ENCODE results near the gene FCER1G.

Gene FCER1G

DNA sequence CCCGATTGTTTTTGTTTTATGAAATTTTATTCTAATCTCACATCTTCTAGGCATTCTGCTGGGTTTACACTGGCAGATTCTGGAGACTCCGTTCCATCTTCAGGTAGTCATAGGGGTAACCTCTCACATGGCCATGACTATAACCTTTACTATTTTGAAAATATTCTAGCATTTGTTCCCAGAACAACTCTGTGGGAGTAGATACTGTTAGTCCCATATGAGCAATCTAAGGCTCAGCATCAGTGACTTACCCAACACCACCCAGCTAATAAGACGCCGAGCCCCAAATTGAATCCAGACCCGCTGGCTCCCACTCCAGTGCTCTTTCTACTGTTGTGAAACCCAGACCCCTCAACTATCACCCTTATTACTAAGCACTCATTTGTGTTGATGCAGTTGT, 26.1 kb upstream of the FCER1G start:
- DNase-seq, result no peak

DNA sequence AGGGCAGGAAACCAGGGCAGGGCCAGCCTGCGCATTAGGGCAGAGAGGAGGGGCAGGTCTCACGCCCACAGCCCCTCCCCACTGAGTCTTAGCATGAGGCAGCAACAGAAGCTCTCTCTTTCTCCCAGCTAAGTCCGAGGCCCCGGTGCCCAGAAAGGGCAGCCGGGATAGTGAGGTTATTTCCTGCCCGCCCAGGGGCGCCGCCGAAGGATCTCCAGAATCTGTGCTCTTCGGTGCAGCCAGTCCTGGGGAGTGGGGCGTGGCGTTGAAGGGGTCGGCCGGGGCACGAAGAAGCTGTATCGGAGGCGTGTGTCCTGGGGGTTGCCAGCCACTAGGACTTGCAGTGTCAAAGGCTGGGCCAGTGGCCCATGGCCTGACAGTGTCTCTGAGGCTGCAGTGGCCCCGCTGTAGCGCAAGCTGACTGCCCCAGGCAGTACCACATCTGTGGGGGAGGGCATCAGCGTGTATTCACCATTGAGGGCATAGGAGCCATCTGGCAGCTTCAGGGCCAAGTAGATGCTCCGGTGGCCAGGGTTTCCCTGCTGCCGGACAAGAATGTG, 24.1 kb upstream of the FCER1G start:
- no peak for DNase-seq

DNA sequence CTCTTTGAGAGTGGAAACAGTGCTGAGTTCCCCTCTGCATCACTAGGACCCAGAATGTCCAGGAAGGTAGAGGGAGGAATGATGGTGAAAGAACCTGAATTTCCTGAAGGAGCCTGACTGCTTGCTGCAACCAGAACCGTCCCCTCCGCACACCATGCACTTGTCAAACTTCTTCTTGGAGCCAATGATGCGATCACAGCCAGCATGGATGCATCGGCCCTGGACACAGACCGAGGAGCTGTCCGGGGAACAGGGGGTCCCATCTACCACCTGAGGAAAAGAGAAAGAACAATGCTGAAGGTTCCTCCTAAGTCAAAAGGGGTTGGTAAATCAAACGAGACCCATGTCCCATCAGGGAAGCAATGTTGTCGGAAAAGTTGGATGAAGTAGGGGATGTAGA, 23.1 kb upstream of the FCER1G start:
- DNase-seq, result no peak

DNA sequence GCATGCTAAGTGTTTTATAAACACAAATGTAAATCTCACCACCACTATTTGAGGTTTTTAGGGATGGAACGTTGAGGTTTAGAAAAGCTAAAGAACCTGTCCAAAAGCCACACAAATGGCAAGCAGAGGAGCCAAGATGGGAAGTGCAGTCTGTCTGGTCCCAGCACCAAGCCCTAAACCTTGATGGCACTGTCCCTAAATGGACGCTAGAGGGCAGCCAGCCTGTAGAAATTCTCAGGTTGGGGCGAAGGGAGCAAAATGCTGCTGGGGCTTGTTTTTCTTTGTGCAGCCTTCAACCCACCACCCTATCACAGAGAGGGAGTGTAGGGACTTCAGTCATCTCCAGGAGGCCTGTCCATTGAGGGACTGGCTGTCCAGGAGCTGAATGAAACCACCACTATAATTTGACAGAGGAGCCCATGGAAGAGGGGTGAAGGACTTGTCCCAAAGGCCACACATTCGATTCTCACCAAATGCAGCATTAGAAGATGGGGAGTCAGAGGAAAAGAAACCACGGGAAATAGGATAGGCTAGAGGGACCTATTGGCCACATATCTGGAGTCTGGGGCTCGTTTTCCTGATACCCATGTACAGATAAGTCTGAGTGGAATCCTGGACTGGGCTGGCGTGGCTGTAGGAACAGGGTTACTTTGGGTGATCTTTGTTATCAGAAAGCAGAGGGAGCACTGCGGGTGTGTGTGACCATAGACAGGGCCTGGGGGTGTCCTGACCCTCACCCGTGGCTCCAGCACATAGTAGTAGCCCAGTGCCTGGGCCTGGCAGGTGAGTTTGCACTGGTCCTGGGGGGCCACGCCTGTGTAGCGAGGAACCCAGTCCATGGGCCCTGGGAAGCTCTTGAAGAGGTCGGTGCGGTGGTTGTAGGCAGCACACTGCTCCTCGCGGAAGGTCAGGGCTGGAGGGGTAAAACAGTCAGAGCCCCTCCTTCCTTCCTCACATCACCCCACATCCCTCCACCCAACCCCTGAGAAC, 22.3 kb upstream of the FCER1G start:
- DNase-seq, result peak; percentile 84

GRCh38 chr1:161193561-161194235, 21.4 kb upstream of the FCER1G start:
- DNase-seq, result no peak

DNA sequence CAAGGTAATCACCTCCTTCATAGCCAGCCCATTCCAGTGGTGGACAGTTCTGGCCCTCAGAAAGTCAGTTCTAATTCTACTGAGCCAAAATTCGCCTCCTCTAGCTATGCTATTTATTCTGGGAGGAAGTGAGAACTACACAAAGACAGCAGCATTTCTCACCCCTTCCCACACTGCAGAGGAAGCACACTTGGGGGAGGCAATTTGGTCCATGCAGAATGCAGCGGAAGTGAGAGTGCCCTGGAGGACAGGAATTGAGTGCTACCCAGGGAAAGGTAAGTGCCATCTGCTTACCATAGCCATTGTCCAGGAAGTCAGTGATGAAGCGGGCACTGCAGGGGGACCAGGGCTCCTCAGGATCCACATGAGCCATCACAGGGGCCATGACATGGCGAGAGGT, 19.9 kb upstream of the FCER1G start:
- DNase-seq, result no peak

DNA sequence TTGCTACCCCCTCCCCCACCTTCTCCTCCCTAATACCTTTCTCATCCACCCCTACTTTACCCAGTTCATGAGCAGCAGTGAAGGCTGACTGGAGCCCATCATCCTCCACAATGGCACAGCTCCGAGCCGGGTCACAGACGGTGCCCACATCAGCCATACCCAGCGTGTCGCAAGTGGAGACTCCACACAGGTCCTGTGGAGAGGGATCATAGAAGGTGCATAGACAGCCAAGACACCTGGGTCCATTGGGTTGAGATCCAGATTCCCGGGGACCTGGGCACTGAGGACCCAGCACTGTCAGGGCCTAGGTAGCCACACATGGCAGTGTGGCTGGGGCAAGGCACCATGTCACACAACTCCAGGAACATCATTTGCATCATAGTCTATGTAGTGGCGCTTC, 19.0 kb upstream of the FCER1G start:
- no peak for DNase-seq

DNA sequence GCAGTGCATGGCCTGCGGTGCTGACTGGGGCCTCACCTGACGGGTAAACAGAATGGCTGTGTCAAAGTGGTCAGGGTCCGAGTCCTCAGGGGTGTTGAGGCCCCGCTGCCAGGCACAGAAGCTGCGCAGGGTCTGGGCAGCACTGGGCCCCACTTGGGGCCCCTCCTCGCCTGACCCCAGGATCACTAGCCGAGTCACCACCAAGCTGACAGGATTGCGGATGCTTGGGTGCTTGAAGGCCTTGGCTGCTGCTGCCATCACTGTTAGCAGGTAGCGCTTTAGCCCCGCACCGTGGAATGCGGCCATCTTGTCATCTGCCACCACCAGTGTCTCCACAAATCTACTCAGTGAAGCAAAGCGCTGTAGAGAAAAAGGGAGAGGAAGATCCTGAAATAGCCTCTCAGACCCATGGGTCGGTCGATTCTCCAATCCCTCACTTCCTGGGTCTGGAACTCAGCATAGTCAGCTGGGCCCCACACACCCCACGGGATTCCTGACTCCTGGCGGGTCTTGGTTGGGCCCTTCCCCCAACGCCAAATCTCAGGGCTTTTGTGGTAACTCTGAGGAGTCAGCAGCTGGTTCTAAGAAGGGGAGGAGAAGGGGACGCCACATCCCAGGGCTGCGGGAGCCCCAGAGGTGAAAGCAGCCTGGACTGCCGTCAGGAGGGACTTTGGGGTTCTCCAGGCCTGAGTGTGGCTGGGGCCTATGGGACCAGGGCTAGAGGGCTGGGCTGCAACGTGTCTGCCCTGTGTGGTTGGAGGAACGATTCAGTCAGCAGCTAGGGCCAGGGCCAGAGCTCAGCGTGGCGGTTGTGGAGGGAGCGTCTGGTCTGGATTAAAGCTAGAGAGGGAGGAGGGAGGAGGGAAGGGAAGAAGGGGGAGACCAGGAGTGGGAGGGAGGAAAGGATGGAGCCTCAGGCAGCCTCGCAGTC, 18.3 kb upstream of the FCER1G start:
- DNase-seq, result no peak

GRCh38 chr1:161197560-161198193, 17.4 kb upstream of the FCER1G start:
- no peak for DNase-seq

- DNase-seq, result no peak
These were observed 16.8 kb upstream of the FCER1G start for GRCh38 chr1:161198194-161198896.

DNA sequence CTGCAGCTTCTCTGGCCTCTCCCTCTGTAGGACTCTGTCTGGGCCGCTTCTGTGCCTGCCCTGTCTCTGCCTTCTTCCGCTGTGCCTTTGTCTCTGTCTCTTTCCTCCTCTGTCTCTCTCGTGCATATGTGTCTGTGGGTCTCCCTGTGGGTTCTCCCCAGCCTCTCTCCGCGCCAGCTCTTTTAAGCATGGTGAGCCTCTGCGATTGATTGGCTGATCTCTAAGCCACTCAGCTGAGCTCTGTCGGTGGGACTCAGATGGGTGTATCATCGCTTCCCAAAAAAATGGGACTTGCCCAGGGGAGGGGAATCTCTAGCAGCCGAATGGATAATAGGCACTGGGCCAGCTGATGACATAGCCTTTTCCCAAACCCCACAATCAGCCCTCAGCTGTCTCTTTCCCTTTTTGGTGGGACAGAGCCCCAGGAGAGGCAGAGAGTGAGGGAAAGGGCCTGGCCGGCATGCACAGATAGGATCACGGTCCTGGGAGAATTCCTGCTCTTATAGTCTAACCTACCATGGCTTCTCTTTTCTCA, 16.1 kb upstream of the FCER1G start, which contains the start of gene ADAMTS4:
Gene ADAMTS4 (minus strand): TSS at position 158 of the 535 bp plus-strand sequence. CDS start 427 bp downstream, outside the sequence.
- DNase-seq, result no peak

- DNase-seq, result no peak
These were observed 15.5 kb upstream of the FCER1G start for GRCh38 chr1:161199506-161200139.

DNA sequence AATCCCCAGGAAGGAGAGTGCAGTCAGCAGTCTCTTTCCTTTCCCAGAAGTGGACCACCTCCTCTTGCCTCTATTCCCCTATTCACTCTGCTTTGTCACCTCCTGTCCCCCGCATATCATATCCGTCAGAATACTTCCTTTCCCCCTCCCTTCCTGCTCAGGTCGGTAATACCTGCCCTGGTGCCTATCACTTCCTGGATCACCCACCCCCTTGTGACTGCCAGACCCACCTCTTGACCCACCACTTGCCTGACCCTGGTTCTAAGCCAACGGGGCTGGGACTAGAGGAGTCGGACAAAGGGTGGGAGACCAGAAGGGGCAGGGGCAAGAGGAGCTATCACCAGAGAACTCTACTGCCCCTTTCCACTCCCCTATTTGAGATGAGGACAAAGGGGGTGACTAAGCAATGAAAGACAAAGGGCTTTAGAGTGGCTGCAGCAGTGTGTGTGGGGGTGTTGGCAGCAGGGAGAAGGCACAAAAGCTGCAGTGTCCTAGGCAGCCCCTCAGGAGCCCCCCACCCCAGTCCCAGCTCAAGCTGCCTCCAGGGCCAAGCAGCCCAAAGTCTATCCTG, 14.6 kb upstream of the FCER1G start:
- DNase-seq, result peak; percentile 60

- DNase-seq, result no peak
These were observed 13.9 kb upstream of the FCER1G start for GRCh38 chr1:161200992-161201835.

DNA sequence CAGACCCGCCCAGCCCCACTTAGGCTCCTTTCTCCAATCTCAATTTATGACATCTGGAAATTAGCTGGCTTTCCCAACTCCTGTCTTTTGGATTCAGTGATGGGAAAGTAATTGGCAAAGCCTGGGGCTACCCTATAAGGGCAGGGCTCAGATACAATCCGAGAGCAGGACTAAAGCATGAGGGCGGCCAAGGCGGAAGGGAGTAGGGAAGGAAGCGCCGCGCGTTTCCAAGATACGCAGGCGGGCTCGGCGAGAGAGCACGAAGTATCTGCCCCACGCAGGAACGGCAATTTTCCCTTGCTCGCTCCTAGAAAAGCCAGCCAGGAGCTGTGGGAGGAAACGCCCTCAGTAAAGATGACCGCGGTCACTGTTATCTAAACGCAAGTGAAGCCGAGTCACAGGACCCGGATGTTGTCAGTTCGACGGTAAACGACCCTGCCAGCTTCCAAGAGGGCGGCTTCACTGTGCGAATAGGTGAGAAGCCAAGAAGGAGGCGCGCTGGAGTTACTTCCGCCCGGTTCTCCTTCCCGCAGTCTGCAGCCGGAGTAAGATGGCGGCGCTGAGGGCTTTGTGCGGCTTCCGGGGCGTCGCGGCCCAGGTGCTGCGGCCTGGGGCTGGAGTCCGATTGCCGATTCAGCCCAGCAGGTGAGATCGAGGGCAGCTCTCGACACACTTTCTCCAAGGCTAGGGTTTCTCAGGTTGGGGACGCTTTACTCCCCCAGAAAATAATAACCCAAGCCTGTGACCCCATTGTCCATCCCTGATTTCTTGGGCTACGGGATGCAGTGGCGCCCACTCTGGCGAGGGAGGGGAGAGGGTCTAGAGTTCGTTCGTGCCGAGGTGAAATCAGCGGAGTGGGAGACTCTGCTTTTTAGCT, 13.0 kb upstream of the FCER1G start, which contains the start of gene NDUFS2:
Gene NDUFS2 (plus strand): TSS at position 532 of the 877 bp plus-strand sequence. CDS start 19 bp downstream, at position 551.
- DNase-seq, result peak; percentile 98

DNA sequence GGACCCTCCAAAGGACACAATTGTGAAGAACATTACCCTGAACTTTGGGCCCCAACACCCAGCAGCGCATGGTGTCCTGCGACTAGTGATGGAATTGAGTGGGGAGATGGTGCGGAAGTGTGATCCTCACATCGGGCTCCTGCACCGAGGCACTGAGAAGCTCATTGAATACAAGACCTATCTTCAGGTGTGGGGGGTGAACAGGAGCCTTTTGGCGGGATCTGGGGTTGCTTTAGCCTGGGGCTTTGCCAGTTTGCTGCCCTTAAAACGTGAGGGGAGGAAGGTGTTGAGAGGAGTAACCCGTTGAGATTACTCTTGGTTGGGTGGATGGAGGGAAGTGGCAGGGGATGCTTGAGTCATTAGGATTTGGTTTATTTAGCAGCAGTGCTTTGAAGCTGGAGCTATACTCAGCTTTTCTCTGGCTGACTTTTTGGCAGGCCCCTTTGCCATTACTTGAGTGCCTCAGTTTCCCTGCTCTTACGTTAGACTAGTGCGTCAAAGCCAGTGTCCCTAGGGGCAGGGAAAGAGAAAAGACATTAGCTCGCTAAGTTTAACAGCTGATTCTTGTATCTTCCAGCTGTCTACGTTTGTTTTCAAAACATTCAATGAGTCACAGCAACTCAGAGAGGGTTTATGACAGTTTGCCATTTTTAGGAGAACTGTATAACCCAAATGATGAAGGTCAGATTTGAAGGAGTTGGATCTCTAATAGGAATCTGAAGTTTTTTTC, 8.5 kb upstream of the FCER1G start:
- no peak for DNase-seq

- no peak for DNase-seq
These were observed 7.9 kb upstream of the FCER1G start for GRCh38 chr1:161207173-161207572.
